Upper lobe of right lung (tissue), 1 donor: Measurements from ENCODE around the gene NUTF2. TPM values are rescaled to one million over a fixed set of nuclear protein-coding genes. Genes with fewer than 3 reads are reported as not detected.
A peak's percentile ranks its signal among the peaks of the same experiment; 100 is the strongest.
"Not testable (repeated sequence)": the region's sequence is repeated elsewhere in the genome, so short reads cannot be mapped to it uniquely, and the experiment has no call there.

Experiments used
- ATAC-seq: fragments of 200-7000 bp; cut with Tn5 transposase; one replicate; pipeline ENCODE4 v1.9.1; 2020; ENCODE audit warnings: mild to moderate bottlenecking, moderate library complexity
- DNase-seq: peaks from one replicate; pipeline ENCODE4 v3.0.0-alpha.2; 2020
- H3K27ac ChIP-seq: fragments of 200-600 bp; one replicate; pipeline ENCODE4 v1.8.0; 2022
- H3K27me3 ChIP-seq: fragments of 200-600 bp; one replicate; pipeline ENCODE4 v1.8.0; 2022; ENCODE audit warnings: mild to moderate bottlenecking
- H3K36me3 ChIP-seq: fragments of 200-600 bp; one replicate; pipeline ENCODE4 v1.8.0; 2022
- H3K4me1 ChIP-seq: fragments of 200-600 bp; one replicate; pipeline ENCODE4 v1.8.0; 2022
- H3K4me3 ChIP-seq: fragments of 200-600 bp; one replicate; pipeline ENCODE4 v1.8.0; 2022; ENCODE audit warnings: mild to moderate bottlenecking
- H3K9me3 ChIP-seq: fragments of 200-600 bp; one replicate; pipeline ENCODE4 v1.8.0; 2022
- CTCF ChIP-seq: fragments of 200-600 bp; IDR thresholded peaks from one replicate; pipeline ENCODE4 v1.8.0; 2022; ENCODE audit warnings: antibody characterized with exemption
- intact Hi-C: fragments of 100-400 bp; cut with DNase I; formaldehyde crosslinking; loops from one replicate; pipeline ENCODE4 v1.11.0; 2022
- total RNA-seq: library from RNA; stranded (reverse); fragmentation: NEBNext Ultra II Directional; extraction: Animal tissue kit (Norgen Biotek cat#: 25700); gene quantifications from one replicate; pipeline ENCODE4 v1.2.1, GENCODE V29; 2021
- donor health status: DM: no; HTN: yes; CAD: no; lungs with severe emphysema.

NUTF2 gene
- total RNA-seq, 1 donor from 2014 or later = 55.0 TPM

- Histone ChIP-seq H3K27ac (no peak overlapping the region), H3K4me3 (no peak overlapping the region), H3K36me3 (peaks cover 30% of the 10 kb centered on the region), H3K27me3 (no peaks in the 10 kb centered on the region), H3K9me3 (no peaks in the 10 kb centered on the region), H3K4me1 (peaks cover 21% of the 10 kb centered on the region)
- TF ChIP-seq CTCF = no peak
- DNase-seq (no peak), ATAC-seq (no peak)
- intact Hi-C loops = no loop called here
Observed at GRCh38 chr16:67861877-67862276, 15.1 kb downstream of the NUTF2 start.

GRCh38 chr16:67862623-67863583 is 16.2 kb downstream of the NUTF2 start:
- intact Hi-C loops = no loop called here
- Histone ChIP-seq H3K27me3 (no peaks in the 10 kb centered on the region), H3K27ac (no peak overlapping the region)

GRCh38 chr16:67864044-67864443 is 17.3 kb downstream of the NUTF2 start:
- H3K27me3 ChIP-seq, H3K9me3 ChIP-seq, DNase-seq, H3K4me3 ChIP-seq, intact Hi-C loops, ATAC-seq, H3K4me1 ChIP-seq, H3K27ac ChIP-seq: not testable (repeated sequence)
- peaks cover 50% of the 10 kb centered on the region for H3K36me3 ChIP-seq

More at GRCh38 chr16:67862623-67863583, 16.2 kb downstream of the NUTF2 start:
- Histone ChIP-seq H3K4me3 (no peak overlapping the region), H3K36me3 (peaks cover 40% of the 10 kb centered on the region), H3K9me3 (no peaks in the 10 kb centered on the region), H3K4me1 (peaks cover 10% of the 10 kb centered on the region)
- DNase-seq (no peak), ATAC-seq (peak; percentile 3)
- TF ChIP-seq CTCF = no peak

- Histone ChIP-seq H3K4me3 (no peak overlapping the region), H3K4me1 (peaks cover 5% of the 10 kb centered on the region), H3K27ac (no peak overlapping the region), H3K9me3 (no peaks in the 10 kb centered on the region), H3K27me3 (no peaks in the 10 kb centered on the region), H3K36me3 (peaks cover 54% of the 10 kb centered on the region)
- TF ChIP-seq CTCF = no peak
- intact Hi-C loops = no loop called here
- DNase-seq (no peak), ATAC-seq (no peak)
Observed at GRCh38 chr16:67864594-67864993, 17.9 kb downstream of the NUTF2 start.

GRCh38 chr16:67865318-67865717 is 18.6 kb downstream of the NUTF2 start:
- H3K27me3 ChIP-seq = no peaks in the 10 kb centered on the region
- no peaks in the 10 kb centered on the region for H3K9me3 ChIP-seq
- peaks cover 5% of the 10 kb centered on the region for H3K4me1 ChIP-seq
- H3K27ac ChIP-seq = no peak overlapping the region
- TF ChIP-seq CTCF = peak; percentile 34
- H3K4me3 ChIP-seq = no peak overlapping the region
- peak; percentile 73 for ATAC-seq
- intact Hi-C loops = no loop called here
- no peak for DNase-seq
- H3K36me3 ChIP-seq = peaks cover 61% of the 10 kb centered on the region

GRCh38 chr16:67868290-67868689 is 21.6 kb downstream of the NUTF2 start:
- no peak for TF ChIP-seq CTCF
- no peak overlapping the region for H3K4me3 ChIP-seq
- H3K27ac ChIP-seq = no peak overlapping the region
- H3K36me3 ChIP-seq = peaks cover 63% of the 10 kb centered on the region
- ATAC-seq = no peak
- H3K9me3 ChIP-seq = no peaks in the 10 kb centered on the region
- intact Hi-C loops = no loop called here
- H3K27me3 ChIP-seq = no peaks in the 10 kb centered on the region
- DNase-seq = no peak
- peaks cover 10% of the 10 kb centered on the region for H3K4me1 ChIP-seq
